Myometrial cell (primary cell): ENCODE data around the gene PPP1R17. TPM values are rescaled to one million over a fixed set of nuclear protein-coding genes. Genes with fewer than 3 reads are reported as not detected.

Experiments used
- total RNA-seq: library from RNA; depleted of rRNA; stranded (reverse); fragments of >200 nt; gene quantifications from 2 replicates; pipeline ENCODE4 v1.2.3, GENCODE V29; 2015

PPP1R17 gene
- total RNA-seq, result not detected in 2 replicates

DNA sequence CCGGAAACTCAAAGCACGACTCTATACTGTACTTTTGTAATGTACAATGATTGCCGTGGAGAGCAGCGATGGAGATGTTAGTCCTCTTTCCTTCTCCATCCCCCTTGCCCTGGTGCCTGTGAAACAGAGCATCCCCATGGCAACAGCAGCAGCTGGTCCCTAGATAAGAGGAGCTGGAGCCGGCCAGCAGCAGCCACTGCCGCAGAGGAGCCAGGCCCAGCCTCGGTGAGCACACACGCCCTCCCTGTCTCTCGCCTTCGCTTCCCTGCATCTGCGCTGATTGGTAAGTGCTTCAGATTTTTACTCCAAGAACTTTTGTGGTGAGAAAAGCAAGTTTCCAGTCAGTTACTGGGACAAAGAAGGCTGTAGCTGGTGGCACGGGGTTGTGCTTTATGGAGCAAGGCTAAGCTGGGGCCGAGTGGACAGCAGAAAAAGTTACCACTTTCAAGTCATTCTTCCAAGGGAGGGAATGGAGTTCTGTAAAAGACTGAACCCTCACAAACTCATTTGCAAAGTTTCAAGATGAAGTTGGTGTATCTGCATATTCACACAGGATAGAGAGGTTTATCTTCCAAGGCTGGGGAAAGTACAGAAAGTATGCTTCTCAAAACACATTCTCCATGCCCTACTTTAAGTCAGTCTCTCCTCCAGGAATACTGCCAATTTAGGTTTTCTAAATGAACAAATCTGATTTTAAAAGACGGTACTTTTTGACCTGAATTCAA lies at the start of gene PPP1R17:
TSS of gene PPP1R17 (plus strand) at position 192 of the 725 bp plus-strand sequence. CDS start 5,227 bp downstream, outside the sequence.

Other genes with a start within 250 kb of the PPP1R17 start
- gene ITPRID1, start 173.1 kb upstream of the PPP1R17 start, total RNA-seq, result not detected in 2 replicates